Memory B cell (primary cell): ENCODE results near the gene FAM234A.

Source experiments
- ATAC-seq: fragments of 150-1000 bp; cut with Tn5 transposase; 2 replicates; pipeline ENCODE4 v1.10.0; 2021; ENCODE audit warnings: low read depth, mild to moderate bottlenecking, moderate library complexity
- DNase-seq, 2 donors: peaks; one replicate each; pipeline ENCODE4 v3.0.0; 2022; ENCODE audit warnings: low spot score in 2 of 2
- H3K27ac Mint-ChIP-seq: one replicate; pipeline ENCODE4 v1.8.0; 2022; ENCODE audit warnings: mild to moderate bottlenecking, moderate library complexity, mixed read lengths
- H3K27me3 Mint-ChIP-seq: one replicate; pipeline ENCODE4 v1.8.0; 2022; ENCODE audit warnings: mixed read lengths
- H3K36me3 Mint-ChIP-seq: one replicate; pipeline ENCODE4 v1.8.0; 2022; ENCODE audit warnings: mild to moderate bottlenecking, mixed read lengths
- H3K4me1 Mint-ChIP-seq: one replicate; pipeline ENCODE4 v1.8.0; 2022; ENCODE audit warnings: mixed read lengths
- H3K4me3 Mint-ChIP-seq: one replicate; pipeline ENCODE4 v1.8.0; 2022; ENCODE audit warnings: mild to moderate bottlenecking, moderate library complexity, mixed read lengths
- H3K9me3 Mint-ChIP-seq: one replicate; pipeline ENCODE4 v1.8.0; 2022; ENCODE audit warnings: mixed read lengths

FAM234A gene

GRCh38 chr16:286491-287297 is 52.1 kb downstream of the FAM234A start:
- no peaks in the 10 kb centered on the region for H3K4me1 Mint-ChIP-seq
- no peak overlapping the region for H3K27ac Mint-ChIP-seq
- no peak for DNase-seq
- no peak overlapping the region for H3K4me3 Mint-ChIP-seq
- no peaks in the 10 kb centered on the region for H3K9me3 Mint-ChIP-seq
- ATAC-seq: no peak
- H3K27me3 Mint-ChIP-seq: peaks cover 2% of the 10 kb centered on the region
- H3K36me3 Mint-ChIP-seq: peaks cover 14% of the 10 kb centered on the region

GRCh38 chr16:287298-287811 is 52.7 kb downstream of the FAM234A start:
- Mint-ChIP-seq H3K36me3 (peaks cover 14% of the 10 kb centered on the region), H3K27ac (no peak overlapping the region), H3K4me1 (no peaks in the 10 kb centered on the region), H3K9me3 (no peaks in the 10 kb centered on the region), H3K4me3 (no peak overlapping the region), H3K27me3 (no peaks in the 10 kb centered on the region)
- DNase-seq (no peak), ATAC-seq (no peak)

GRCh38 chr16:287981-288920 is 53.6 kb downstream of the FAM234A start:
- no peak for DNase-seq

GRCh38 chr16:289395-289997 is 54.9 kb downstream of the FAM234A start:
- ATAC-seq: no peak

More at GRCh38 chr16:287981-288920, 53.6 kb downstream of the FAM234A start:
- ATAC-seq: no peak
- Mint-ChIP-seq H3K9me3 (no peaks in the 10 kb centered on the region), H3K27me3 (no peaks in the 10 kb centered on the region), H3K4me3 (no peak overlapping the region), H3K4me1 (no peaks in the 10 kb centered on the region), H3K27ac (no peak overlapping the region), H3K36me3 (peaks cover 18% of the 10 kb centered on the region)

GRCh38 chr16:290015-290680 is 55.5 kb downstream of the FAM234A start:
- Mint-ChIP-seq H3K27me3 (no peaks in the 10 kb centered on the region), H3K4me3 (no peak overlapping the region), H3K9me3 (no peaks in the 10 kb centered on the region), H3K4me1 (no peaks in the 10 kb centered on the region), H3K36me3 (peaks cover 21% of the 10 kb centered on the region), H3K27ac (no peak overlapping the region)
- DNase-seq (no peak), ATAC-seq (no peak)

More at GRCh38 chr16:289395-289997, 54.9 kb downstream of the FAM234A start:
- Mint-ChIP-seq H3K36me3 (peaks cover 21% of the 10 kb centered on the region), H3K4me3 (no peak overlapping the region), H3K4me1 (no peaks in the 10 kb centered on the region), H3K27me3 (no peaks in the 10 kb centered on the region), H3K27ac (no peak overlapping the region), H3K9me3 (no peaks in the 10 kb centered on the region)
- DNase-seq: no peak

GRCh38 chr16:290681-291405 is 56.2 kb downstream of the FAM234A start:
- no peaks in the 10 kb centered on the region for H3K27me3 Mint-ChIP-seq
- DNase-seq: no peak
- no peaks in the 10 kb centered on the region for H3K9me3 Mint-ChIP-seq
- H3K4me1 Mint-ChIP-seq: no peaks in the 10 kb centered on the region
- H3K4me3 Mint-ChIP-seq: no peak overlapping the region
- H3K27ac Mint-ChIP-seq: no peak overlapping the region
- ATAC-seq: no peak
- H3K36me3 Mint-ChIP-seq: peaks cover 21% of the 10 kb centered on the region

GRCh38 chr16:291539-291938 is 56.9 kb downstream of the FAM234A start:
- no peaks in the 10 kb centered on the region for H3K27me3 Mint-ChIP-seq
- ATAC-seq: no peak
- no peaks in the 10 kb centered on the region for H3K4me1 Mint-ChIP-seq
- H3K27ac Mint-ChIP-seq: no peak overlapping the region
- no peak for DNase-seq
- no peak overlapping the region for H3K4me3 Mint-ChIP-seq
- H3K36me3 Mint-ChIP-seq: peaks cover 21% of the 10 kb centered on the region
- no peaks in the 10 kb centered on the region for H3K9me3 Mint-ChIP-seq

GRCh38 chr16:293043-293775 is 58.6 kb downstream of the FAM234A start:
- ATAC-seq (no peak), DNase-seq (no peak)
- H3K27ac Mint-ChIP-seq: no peak overlapping the region
- no peaks in the 10 kb centered on the region for H3K9me3 Mint-ChIP-seq
- H3K27me3 Mint-ChIP-seq: no peaks in the 10 kb centered on the region
- no peak overlapping the region for H3K4me3 Mint-ChIP-seq
- H3K36me3 Mint-ChIP-seq: peaks cover 13% of the 10 kb centered on the region
- H3K4me1 Mint-ChIP-seq: no peaks in the 10 kb centered on the region

- Mint-ChIP-seq H3K27ac (no peak overlapping the region), H3K36me3 (peaks cover 10% of the 10 kb centered on the region), H3K27me3 (no peaks in the 10 kb centered on the region)
Observed at GRCh38 chr16:296276-296675, 61.7 kb downstream of the FAM234A start.

GRCh38 chr16:296806-297510 is 62.3 kb downstream of the FAM234A start:
- Mint-ChIP-seq H3K27ac (no peak overlapping the region), H3K4me1 (no peaks in the 10 kb centered on the region), H3K36me3 (peaks cover 7% of the 10 kb centered on the region)

More at GRCh38 chr16:296276-296675, 61.7 kb downstream of the FAM234A start:
- Mint-ChIP-seq H3K4me1 (no peaks in the 10 kb centered on the region), H3K9me3 (no peaks in the 10 kb centered on the region), H3K4me3 (no peak overlapping the region)
- no peak for ATAC-seq
- no peak for DNase-seq

GRCh38 chr16:297832-298231 is 63.2 kb downstream of the FAM234A start:
- peaks cover 3% of the 10 kb centered on the region for H3K36me3 Mint-ChIP-seq
- no peaks in the 10 kb centered on the region for H3K27me3 Mint-ChIP-seq

More at GRCh38 chr16:296806-297510, 62.3 kb downstream of the FAM234A start:
- H3K9me3 Mint-ChIP-seq: no peaks in the 10 kb centered on the region
- H3K27me3 Mint-ChIP-seq: no peaks in the 10 kb centered on the region
- no peak overlapping the region for H3K4me3 Mint-ChIP-seq
- ATAC-seq (no peak), DNase-seq (no peak)

GRCh38 chr16:301235-301634 is 66.6 kb downstream of the FAM234A start:
- no peak for ATAC-seq
- Mint-ChIP-seq H3K9me3 (no peaks in the 10 kb centered on the region), H3K27me3 (no peaks in the 10 kb centered on the region), H3K36me3 (peaks cover 6% of the 10 kb centered on the region), H3K4me3 (no peak overlapping the region), H3K27ac (no peak overlapping the region), H3K4me1 (no peaks in the 10 kb centered on the region)
- DNase-seq: no peak

More at GRCh38 chr16:297832-298231, 63.2 kb downstream of the FAM234A start:
- Mint-ChIP-seq H3K4me3 (no peak overlapping the region), H3K9me3 (no peaks in the 10 kb centered on the region), H3K4me1 (no peaks in the 10 kb centered on the region), H3K27ac (no peak overlapping the region)
- DNase-seq: no peak
- ATAC-seq: no peak
